A549 (cell line): ENCODE measurements around the gene PDILT.

Experiments used
- BCL3 ChIP-seq: fragments of >200 bp; sonication (Bioruptor Twin); formaldehyde crosslinking; IDR thresholded peaks from 3 replicates; pipeline ENCODE4 v1.6.1; 2016
- CTCF ChIP-seq: fragments of >200 bp; sonication (Bioruptor Twin); formaldehyde crosslinking; IDR thresholded peaks from 3 replicates; pipeline ENCODE4 v1.5.1; 2016

GRCh38 chr16:20326321-20326720 is 78.2 kb downstream of the PDILT start:
- TF ChIP-seq BCL3 = no peak
- no peak for TF ChIP-seq CTCF
